H1 (cell line): ENCODE data around the gene GPR161. TPM values are rescaled to one million over a fixed set of nuclear protein-coding genes. Genes with fewer than 3 reads are reported as not detected.

ENCODE experiments used
- CTCF ChIA-PET: fragments of 300-600 bp; sonication (Branson Sonifier 250); formaldehyde crosslinking; loops from one replicate; lab custom pipeline; 2021; ENCODE audit not compliant: partially characterized antibody; lab: Charles Lee
- POLR2A ChIA-PET: fragments of 300-600 bp; sonication (Branson Sonifier 250); formaldehyde crosslinking; loops from one replicate; lab custom pipeline; 2021; ENCODE audit warnings: inconsistent platforms; ENCODE audit not compliant: partially characterized antibody; lab: Charles Lee
- DNase-seq, 2 experiments: peaks; one replicate each; pipeline versions ENCODE4 v3.0.0 to v3.0.0-alpha.2; 2010 to 2022; ENCODE audit warnings: low spot score in 2 of 2, low read depth in 1 of 2, mixed read lengths in 1 of 2
- FAIRE-seq: peaks from 2 replicates; lab custom pipeline; 2011; peaks lifted over from hg19 to GRCh38; lab: Jason Lieb, UNC
- H2AFZ ChIP-seq: 2 replicates; pipeline ENCODE4 v1.8.1; 2012; ENCODE audit warnings: low read length, inconsistent platforms
- H2AK5ac ChIP-seq: 2 replicates; pipeline ENCODE4 v1.6.1; 2013; ENCODE audit warnings: low read depth, low read length
- H2BK120ac ChIP-seq: replicated peaks from 2 replicates; pipeline ENCODE3; 2013; ENCODE audit warnings: low read depth, low read length, inconsistent platforms
- H2BK12ac ChIP-seq: 2 replicates; pipeline ENCODE4 v1.6.1; 2013; ENCODE audit warnings: low read depth, low read length
- H2BK15ac ChIP-seq: 2 replicates; pipeline ENCODE4 v1.6.1; 2013; ENCODE audit warnings: low read length
- H2BK20ac ChIP-seq: 2 replicates; pipeline ENCODE4 v1.6.1; 2013; ENCODE audit warnings: low read length
- H2BK5ac ChIP-seq: 2 replicates; pipeline ENCODE4 v1.6.1; 2013; ENCODE audit warnings: low read depth, low read length
- H3K14ac ChIP-seq: 2 replicates; pipeline ENCODE4 v1.6.1; 2013; ENCODE audit warnings: inconsistent platforms; ENCODE audit not compliant: insufficient read length
- H3K18ac ChIP-seq: 2 replicates; pipeline ENCODE4 v1.6.1; 2013; ENCODE audit warnings: low read length; ENCODE audit errors: extremely low read depth
- H3K23ac ChIP-seq: 2 replicates; pipeline ENCODE4 v1.6.1; 2013; ENCODE audit warnings: inconsistent platforms; ENCODE audit not compliant: insufficient read length
- H3K23me2 ChIP-seq: 2 replicates; pipeline ENCODE4 v1.6.1; 2013; ENCODE audit warnings: low read depth, low read length
- H3K27ac ChIP-seq: 2 replicates; pipeline ENCODE4 v1.6.1; 2011; ENCODE audit warnings: low read depth, low read length, inconsistent platforms
- H3K27me3 ChIP-seq, 4 experiments: replicated peaks in 1 of 4; 1 replicate in 1 of 4; 2 replicates in 3 of 4; pipeline versions ENCODE4 v1.6.1 to v1.8.1; 2011 to 2013; ENCODE audit warnings: low read length in 3 of 4, mild to moderate bottlenecking in 3 of 4, inconsistent platforms in 2 of 4, mixed read lengths in 2 of 4, moderate library complexity in 1 of 4; ENCODE audit not compliant: control insufficient read depth in 3 of 4, insufficient read depth in 3 of 4; ENCODE audit errors: extremely low read depth in 1 of 4
- H3K36me3 ChIP-seq, 4 experiments: 2 replicates each; pipeline versions ENCODE4 v1.6.1 to v1.8.1; 2011 to 2013; ENCODE audit warnings: mild to moderate bottlenecking in 4 of 4, low read length in 3 of 4, moderate library complexity in 2 of 4, control low read depth in 1 of 4, inconsistent platforms in 1 of 4; ENCODE audit not compliant: insufficient read depth in 4 of 4, control insufficient read depth in 2 of 4
- H3K4ac ChIP-seq: replicated peaks from 2 replicates; pipeline ENCODE3; 2013; ENCODE audit warnings: low read length, low read depth, mixed read lengths, inconsistent platforms; ENCODE audit not compliant: insufficient read length
- H3K4me1 ChIP-seq, 4 experiments: replicated peaks in 1 of 4; 1 replicate in 1 of 4; 2 replicates in 3 of 4; pipeline versions ENCODE4 v1.6.1 to v1.8.1; 2011 to 2013; ENCODE audit warnings: low read length in 3 of 4, inconsistent platforms in 2 of 4, mixed read lengths in 1 of 4; ENCODE audit not compliant: insufficient read depth in 4 of 4, control insufficient read depth in 3 of 4
- H3K4me2 ChIP-seq, 2 experiments: 2 replicates each; pipeline versions ENCODE4 v1.6.1 to v1.8.1; 2011 to 2013; ENCODE audit warnings: low read depth in 2 of 2, low read length in 2 of 2, control low read depth in 1 of 2, inconsistent platforms in 1 of 2, mild to moderate bottlenecking in 1 of 2; ENCODE audit not compliant: insufficient read depth in 1 of 2
- H3K4me3 ChIP-seq, 4 experiments: fragments of 200-600, 300-600 bp in 1 of 4; sonication (generic), shearing (Covaris generic), sonication (Bioruptor Twin) in 1 of 4; 2 replicates each; pipeline versions ENCODE4 v1.5.1 to v1.8.1; 2011 to 2016; ENCODE audit warnings: low read length in 4 of 4, low read depth in 3 of 4, control low read depth in 2 of 4, inconsistent platforms in 2 of 4, mild to moderate bottlenecking in 2 of 4, mixed read lengths in 1 of 4, moderate library complexity in 1 of 4; ENCODE audit not compliant: insufficient read depth in 2 of 4; ENCODE audit errors: extremely low read depth in 1 of 4
- H3K56ac ChIP-seq: replicated peaks from 2 replicates; pipeline ENCODE3; 2013; ENCODE audit warnings: low read depth, mild to moderate bottlenecking, mixed read lengths, low read length, inconsistent platforms; ENCODE audit not compliant: insufficient read length
- H3K79me1 ChIP-seq: 2 replicates; pipeline ENCODE4 v1.6.1; 2013; ENCODE audit warnings: low read depth, low read length, control low read depth
- H3K79me2 ChIP-seq, 2 experiments: 2 replicates each; pipeline versions ENCODE4 v1.6.1 to v1.8.1; 2012 to 2013; ENCODE audit warnings: low read length in 2 of 2, mild to moderate bottlenecking in 2 of 2, inconsistent platforms in 1 of 2; ENCODE audit not compliant: insufficient read depth in 2 of 2, control insufficient read depth in 1 of 2
- H3K9ac ChIP-seq, 4 experiments: replicated peaks in 1 of 4; 1 replicate in 1 of 4; 2 replicates in 3 of 4; pipeline versions ENCODE4 v1.6.1 to v1.8.1; 2011 to 2013; ENCODE audit warnings: low read depth in 3 of 4, low read length in 3 of 4, control low read depth in 2 of 4, mild to moderate bottlenecking in 2 of 4, moderate library complexity in 2 of 4, inconsistent platforms in 1 of 4; ENCODE audit errors: extremely low read depth in 1 of 4
- H3K9me3 ChIP-seq, 2 experiments: 2 replicates each; pipeline versions ENCODE4 v1.6.1 to v1.8.1; 2012 to 2013; ENCODE audit warnings: mild to moderate bottlenecking in 2 of 2, moderate library complexity in 2 of 2, control low read depth in 1 of 2, inconsistent platforms in 1 of 2, low read depth in 1 of 2, low read length in 1 of 2, mixed read lengths in 1 of 2; ENCODE audit not compliant: insufficient read depth in 2 of 2
- H4K20me1 ChIP-seq, 2 experiments: replicated peaks in 1 of 2; 2 replicates each; pipeline versions ENCODE3 to v1.8.1; 2011 to 2013; ENCODE audit warnings: inconsistent platforms in 2 of 2, low read length in 2 of 2, mild to moderate bottlenecking in 1 of 2; ENCODE audit not compliant: insufficient read depth in 2 of 2, control insufficient read depth in 1 of 2
- H4K5ac ChIP-seq: 2 replicates; pipeline ENCODE4 v1.6.1; 2013; ENCODE audit warnings: low read length, low read depth, mixed read lengths, inconsistent platforms; ENCODE audit not compliant: insufficient read length
- H4K8ac ChIP-seq: 2 replicates; pipeline ENCODE4 v1.8.0; 2013; ENCODE audit warnings: mild to moderate bottlenecking, moderate library complexity, low read length, inconsistent platforms; ENCODE audit not compliant: insufficient read depth; ENCODE audit errors: extremely low read depth
- H4K91ac ChIP-seq: replicated peaks from 2 replicates; pipeline ENCODE3; 2013; ENCODE audit warnings: low read length, mixed read lengths, inconsistent platforms; ENCODE audit not compliant: insufficient read length
- BACH1 ChIP-seq: IDR thresholded peaks from 2 replicates; pipeline ENCODE4 v1.6.1; 2012; ENCODE audit warnings: low read length, improper control_type of control experiment
- BCL11A ChIP-seq, 2 experiments: IDR thresholded peaks; one replicate each; pipeline ENCODE4 v1.6.1; 2011; ENCODE audit warnings: low read depth in 2 of 2, low read length in 2 of 2, mild to moderate bottlenecking in 2 of 2
- BRCA1 ChIP-seq: IDR thresholded peaks from 2 replicates; pipeline ENCODE4 v1.6.1; 2012; ENCODE audit warnings: low read depth, low read length, improper control_type of control experiment
- CBX5 ChIP-seq: fragments of 300-800, 300-1000 bp; sonication (generic); IDR thresholded peaks from 2 replicates; pipeline ENCODE4 v1.7.1; 2016; ENCODE audit warnings: antibody characterized with exemption, low read length, low read depth
- CBX8 ChIP-seq: fragments of 300-800, 300-1000 bp; sonication (generic); IDR thresholded peaks from 2 replicates; pipeline ENCODE4 v1.7.1; 2016; ENCODE audit warnings: low read depth, low read length, borderline replicate concordance
- CEBPB ChIP-seq: IDR thresholded peaks from 2 replicates; pipeline ENCODE4 v1.6.1; 2012; ENCODE audit warnings: low read depth, low read length
- CHD1 ChIP-seq: IDR thresholded peaks from 2 replicates; pipeline ENCODE4 v1.6.1; 2012; ENCODE audit warnings: low read depth, low read length, improper control_type of control experiment
- EGR1 ChIP-seq: IDR thresholded peaks from 2 replicates; pipeline ENCODE4 v1.6.1; 2011; ENCODE audit warnings: low read depth, low read length, borderline replicate concordance
- FOSL1 ChIP-seq: IDR thresholded peaks from 2 replicates; pipeline ENCODE4 v1.6.1; 2011; ENCODE audit warnings: mild to moderate bottlenecking, low read depth, low read length, moderate library complexity; ENCODE audit not compliant: insufficient read depth
- GABPA ChIP-seq: IDR thresholded peaks from 2 replicates; pipeline ENCODE4 v1.6.1; 2011; ENCODE audit warnings: mild to moderate bottlenecking, low read length, moderate library complexity, borderline replicate concordance; ENCODE audit not compliant: insufficient read depth
- HDAC6 ChIP-seq: IDR thresholded peaks from one replicate; pipeline ENCODE4 v1.7.1; 2012; ENCODE audit warnings: low read depth, mild to moderate bottlenecking, inconsistent platforms, low read length, moderate library complexity
- MAX ChIP-seq: IDR thresholded peaks from 2 replicates; pipeline ENCODE4 v1.6.1; 2012; ENCODE audit warnings: inconsistent platforms
- POLR2A ChIP-seq, 2 experiments: IDR thresholded peaks; 1 replicate in 1 of 2; 2 replicates in 1 of 2; pipeline ENCODE4 v1.6.1; 2011; ENCODE audit warnings: low read depth in 2 of 2, low read length in 2 of 2, mild to moderate bottlenecking in 2 of 2; ENCODE audit errors: control extremely low read depth in 1 of 2
- POU5F1 ChIP-seq: IDR thresholded peaks from 2 replicates; pipeline ENCODE4 v1.6.1; 2011; ENCODE audit warnings: low read depth, mild to moderate bottlenecking, low read length, moderate library complexity
- RFX5 ChIP-seq: IDR thresholded peaks from 2 replicates; pipeline ENCODE4 v1.6.1; 2011; ENCODE audit warnings: low read depth, low read length, improper control_type of control experiment, borderline replicate concordance
- SP2 ChIP-seq: IDR thresholded peaks from 2 replicates; pipeline ENCODE4 v1.6.1; 2012; ENCODE audit warnings: mild to moderate bottlenecking, low read length, inconsistent platforms
- WGBS, 2 experiments: shearing (Covaris generic) in 1 of 2; methylation state at CpG; one replicate each; pipeline versions ENCODE4 v1.1.6 to v1.1.7; 2013 to 2015; ENCODE audit warnings: low lambda C conversion rate in 2 of 2, mixed read lengths in 2 of 2, inconsistent platforms in 1 of 2, low coverage in 1 of 2, missing lambda C conversion rate in 1 of 2; ENCODE audit not compliant: insufficient replicate concordance in 2 of 2, insufficient coverage in 1 of 2, insufficient read length in 1 of 2; ENCODE audit errors: extremely low coverage in 1 of 2, missing lambda C conversion rate in 1 of 2; 5-methylcytosine and 5-hydroxymethylcytosine counted together
- polyA plus RNA-seq, 7 experiments: library from polyadenylated mRNA; depleted of rRNA in 3 of 7; stranded (reverse) in 5 of 7; unstranded in 2 of 7; fragments of >200 nt in 5 of 7; fragments of 200-250 nt in 2 of 7; gene quantifications; 1 replicate in 5 of 7; 2 replicates in 1 of 7; 4 replicates in 1 of 7; pipeline versions ENCODE4 v1.2.1 to v1.2.3, GENCODE V29; 2011 to 2013; ENCODE audit warnings: missing spikeins in 2 of 7, mixed read lengths in 2 of 7
- total RNA-seq: library from RNA; stranded (reverse); fragmentation: NEBNext Ultra II Directional; extraction: Animal tissue kit (Norgen Biotek cat#: 25700); gene quantifications from 2 replicates; pipeline ENCODE4 v1.2.1, GENCODE V29; 2021

GPR161 gene
- total and polyA plus RNA-seq, 2 of the 8 experiments (the other 6 are each of a cell fraction or from before 2014, with no cell fraction given), result 13.7 to 16.8 TPM

GRCh38 chr1:168114845-168115244 lies 21.9 kb downstream of the GPR161 start:
- Histone ChIP-seq H4K8ac (no peak overlapping the region), H2BK12ac (no peak overlapping the region), H4K91ac (no peak overlapping the region), H2AK5ac (no peak overlapping the region), H3K4me3 (no peak overlapping the region), H2AFZ (no peak overlapping the region), H3K27ac (no peak overlapping the region), H3K56ac (no peak overlapping the region), H3K14ac (no peak overlapping the region), H3K18ac (no peak overlapping the region), H3K23me2 (no peaks in the 10 kb centered on the region), H3K9me3 (peaks cover 0 to under 1% of the 10 kb centered on the region in 2 experiments; a peak in 2 of 4 replicates), H4K20me1 (no peaks in the 10 kb centered on the region), H3K27me3 (no peaks in the 10 kb centered on the region), H2BK5ac (no peak overlapping the region), H2BK20ac (no peak overlapping the region), H3K4ac (no peak overlapping the region), H3K9ac (no peak overlapping the region), H3K4me2 (no peak overlapping the region), H3K36me3 (no peaks in the 10 kb centered on the region; a peak in 1 of 8 replicates), H2BK15ac (no peak overlapping the region), H3K79me1 (peaks cover 5% of the 10 kb centered on the region; the same call in 1 of the 2 replicates), H3K4me1 (peaks cover 0 to 6% (median 1%) of the 10 kb centered on the region in 4 experiments; a peak in 3 of 7 replicates), H3K79me2 (no peaks in the 10 kb centered on the region), H3K23ac (no peak overlapping the region), H4K5ac (no peak overlapping the region), H2BK120ac (no peak overlapping the region)
- no peak for DNase-seq
- FAIRE-seq, result no peak
- CTCF ChIA-PET, result interaction anchor here (0.6 to 3.2 kb wide), 4 partner anchors 15 to 285 kb away, joined by 3 to 14 read pairs (median 4); no protein-coding TSS in a partner anchor
- POLR2A ChIA-PET, result interaction anchor here (0.9 to 1.4 kb wide), 2 partner anchors 11 to 15 kb away, joined by 3 to 6 read pairs; no protein-coding TSS in a partner anchor
- 90% methylated on average over 6 of the region's 6 CpGs; no CpG with 5 or more reads in 1 of the 2 experiments for WGBS, 2 experiments
- no peak for TF ChIP-seq BRCA1
- no peak for TF ChIP-seq GABPA
- no peak for TF ChIP-seq BCL11A (IDR thresholded peaks at IDR 0.05; ENCODE audit: low read depth in 2 of 2, low read length in 2 of 2)
- TF ChIP-seq EGR1, result no peak
- TF ChIP-seq POU5F1, result no peak
- no peak for TF ChIP-seq CBX5
- TF ChIP-seq CBX8, result no peak
- TF ChIP-seq HDAC6, result no peak
- TF ChIP-seq CHD1, result no peak
- no peak for TF ChIP-seq FOSL1
- no peak for TF ChIP-seq RFX5
- TF ChIP-seq BACH1, result no peak
- TF ChIP-seq SP2, result no peak
- no peak for TF ChIP-seq CEBPB
- TF ChIP-seq MAX, result no peak
- TF ChIP-seq POLR2A (IDR thresholded peaks at IDR 0.05; ENCODE audit: control extremely low read depth in 1 of 2, low read depth in 2 of 2, low read length in 2 of 2), result no peak
